ENCODE results near the gene PON1.

Gene PON1

GRCh38 chr7:95317546-95317945 is 6.8 kb downstream of the PON1 start:
- DNase-seq: no peak

GRCh38 chr7:95316588-95316987 is 7.7 kb downstream of the PON1 start:
- DNase-seq: no peak

DNA sequence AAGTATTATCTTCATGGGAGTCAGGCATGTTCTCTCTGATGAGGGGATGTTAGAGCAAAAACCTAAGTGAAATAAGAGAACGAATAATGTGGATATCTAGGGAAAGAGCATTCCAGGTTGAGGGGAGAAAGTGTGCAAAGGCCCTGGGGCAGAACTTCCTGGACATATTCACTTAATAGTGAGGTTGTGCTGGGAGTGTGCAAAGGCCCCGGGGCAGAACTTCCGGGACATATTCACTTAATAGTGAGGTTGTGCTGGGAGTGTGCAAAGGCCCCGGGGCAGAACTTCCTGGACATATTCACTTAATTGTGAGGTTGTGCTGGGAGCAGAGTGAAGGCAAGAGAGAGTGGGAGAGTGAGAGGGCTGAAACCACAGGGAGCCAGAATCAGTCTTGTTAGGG is 11.8 kb downstream of the PON1 start:
- DNase-seq: no peak

GRCh38 chr7:95311389-95311788 is 12.9 kb downstream of the PON1 start:
- no peak for DNase-seq

DNA sequence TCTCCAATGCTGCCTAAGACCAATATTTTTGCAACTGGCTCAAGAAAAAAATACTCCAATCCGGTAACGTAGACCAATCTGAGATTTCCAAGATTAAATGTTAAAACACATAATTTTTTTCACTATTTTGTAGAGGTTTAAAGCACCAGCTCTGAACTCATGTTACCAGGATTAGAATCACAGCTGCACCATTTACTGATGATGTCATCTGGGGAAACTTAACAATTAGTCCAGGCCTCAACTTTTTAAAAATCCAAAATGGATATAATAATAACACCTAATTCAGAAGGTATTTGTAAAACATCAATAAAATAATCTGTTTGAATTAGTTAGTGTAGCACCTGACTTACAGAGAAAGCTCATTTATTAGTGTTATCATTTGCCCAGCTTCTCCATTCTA is 14.4 kb downstream of the PON1 start:
- DNase-seq: no peak

GRCh38 chr7:95304990-95305389 is 19.3 kb downstream of the PON1 start:
- DNase-seq: no peak

DNA sequence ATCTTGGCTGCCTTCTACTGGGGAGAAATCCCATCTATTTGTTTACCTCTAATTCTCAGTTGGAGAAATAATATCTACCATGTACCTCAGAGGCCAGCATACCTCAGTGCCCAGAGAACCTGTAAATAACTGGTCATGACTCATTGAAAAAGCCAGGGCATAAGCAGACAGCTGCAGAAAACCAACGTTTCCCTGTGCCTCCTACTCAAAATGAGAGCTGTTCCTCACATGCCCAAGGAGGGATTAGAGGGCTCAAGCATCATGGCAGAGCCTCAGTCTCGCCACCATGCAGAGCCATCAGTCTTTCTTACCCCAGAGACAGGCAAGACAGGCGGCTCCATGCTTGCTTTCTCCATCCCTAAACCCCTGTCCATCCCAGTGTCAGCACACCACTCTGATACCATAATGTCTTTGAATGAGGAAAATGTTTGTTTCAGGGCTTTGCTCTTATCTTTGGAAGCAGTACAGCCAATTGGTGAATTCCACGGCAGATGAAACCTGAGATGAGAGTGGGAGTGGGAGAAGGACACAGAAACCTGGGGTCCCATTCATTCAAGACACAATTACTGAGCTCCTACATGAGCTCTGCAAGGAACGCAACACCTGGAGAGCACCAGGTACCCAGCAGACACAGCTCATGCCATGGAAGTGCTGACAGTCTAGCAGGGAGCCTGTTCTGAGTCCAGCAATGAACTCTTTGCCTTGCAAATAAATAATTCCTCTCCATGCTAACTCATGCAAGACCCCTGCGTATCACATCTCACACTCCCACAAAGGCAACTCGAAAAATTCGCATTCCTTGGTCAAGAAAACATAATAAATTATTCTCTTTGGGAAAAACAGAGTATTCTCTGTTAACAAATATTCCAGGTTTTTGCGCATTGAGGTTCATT is 21.1 kb downstream of the PON1 start:
- no peak for DNase-seq

- DNase-seq: no peak
These were observed 26.2 kb downstream of the PON1 start for GRCh38 chr7:95298091-95298490.

GRCh38 chr7:95297041-95297440 is 27.3 kb downstream of the PON1 start:
- no peak for DNase-seq

GRCh38 chr7:95296456-95296855 is 27.9 kb downstream of the PON1 start:
- DNase-seq: no peak

GRCh38 chr7:95295397-95295796 is 28.9 kb downstream of the PON1 start:
- no peak for DNase-seq

DNA sequence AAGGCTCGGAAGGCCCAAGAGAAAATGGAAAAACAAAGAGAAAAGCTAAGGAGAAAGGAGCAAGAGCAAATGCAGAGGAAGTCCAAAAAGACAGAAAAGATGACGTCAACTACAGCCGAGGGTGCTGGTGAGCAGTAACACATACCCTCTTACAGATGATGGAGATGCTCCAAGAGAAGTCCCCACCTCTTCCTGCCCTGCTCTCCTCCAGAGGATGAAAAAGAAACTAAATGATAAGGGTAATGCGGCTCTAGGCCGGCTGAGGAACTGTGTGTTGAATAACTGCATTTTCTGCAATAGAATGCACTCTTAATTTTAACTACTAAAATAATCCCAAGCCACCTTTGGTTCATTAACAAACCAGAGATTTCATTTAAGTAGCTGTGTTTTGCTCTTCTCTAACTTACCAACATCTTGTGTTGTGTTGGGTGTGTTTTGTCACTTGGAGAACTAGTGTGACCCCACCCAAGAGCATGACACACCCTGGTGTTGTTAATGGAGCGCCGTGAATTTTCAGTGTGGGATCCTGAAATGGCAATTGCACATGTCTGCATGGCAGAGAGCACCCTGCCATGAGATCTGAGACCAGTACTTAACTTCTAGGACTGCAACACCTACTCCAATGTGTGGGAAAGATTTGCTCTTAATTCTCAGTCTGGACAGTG is 34.0 kb downstream of the PON1 start:
- DNase-seq: no peak

DNA sequence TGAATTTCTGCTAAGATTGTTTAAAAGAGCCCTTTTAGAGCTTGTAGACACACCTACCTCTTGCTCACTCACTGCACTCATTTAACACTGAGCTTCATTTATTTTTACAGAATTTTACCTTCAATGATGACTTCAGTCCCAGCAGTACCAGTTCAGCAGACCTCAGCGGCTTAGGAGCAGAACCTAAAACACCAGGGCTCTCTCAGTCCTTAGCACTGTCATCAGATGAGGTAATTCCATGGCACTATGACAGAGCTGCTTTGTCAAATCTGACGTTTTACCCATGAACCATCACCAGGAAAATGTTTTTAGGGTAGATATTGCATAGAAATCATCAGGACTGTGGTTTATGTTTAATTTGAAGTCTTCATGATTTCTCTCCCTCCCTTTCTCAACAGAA is 38.2 kb downstream of the PON1 start:
- no peak for DNase-seq

GRCh38 chr7:95279417-95279816 is 44.9 kb downstream of the PON1 start:
- DNase-seq: no peak

GRCh38 chr7:95276114-95276513 is 48.2 kb downstream of the PON1 start:
- no peak for DNase-seq

DNA sequence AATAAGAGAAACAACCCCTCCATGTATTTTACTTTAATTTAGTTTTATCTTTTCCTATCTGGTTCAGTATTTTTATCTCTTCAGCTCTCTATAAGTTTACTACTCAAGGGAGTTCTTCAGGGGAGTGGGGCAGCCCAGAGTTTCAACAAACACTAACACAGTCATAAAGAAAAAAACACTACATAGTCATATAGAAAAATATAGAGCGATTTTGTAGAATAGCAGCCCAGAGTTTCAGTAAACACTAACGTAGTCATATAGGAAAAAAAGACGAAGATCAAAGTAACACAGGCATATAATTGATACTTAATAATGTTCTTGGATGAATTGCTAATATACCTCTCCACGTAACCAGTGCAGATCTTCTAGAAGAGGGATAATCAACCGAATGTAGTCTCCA is 54.7 kb downstream of the PON1 start:
- no peak for DNase-seq

- DNase-seq: no peak
These were observed 56.6 kb downstream of the PON1 start for GRCh38 chr7:95267754-95268153.

- DNase-seq: no peak
These were observed 58.7 kb downstream of the PON1 start for GRCh38 chr7:95265634-95266033.

DNA sequence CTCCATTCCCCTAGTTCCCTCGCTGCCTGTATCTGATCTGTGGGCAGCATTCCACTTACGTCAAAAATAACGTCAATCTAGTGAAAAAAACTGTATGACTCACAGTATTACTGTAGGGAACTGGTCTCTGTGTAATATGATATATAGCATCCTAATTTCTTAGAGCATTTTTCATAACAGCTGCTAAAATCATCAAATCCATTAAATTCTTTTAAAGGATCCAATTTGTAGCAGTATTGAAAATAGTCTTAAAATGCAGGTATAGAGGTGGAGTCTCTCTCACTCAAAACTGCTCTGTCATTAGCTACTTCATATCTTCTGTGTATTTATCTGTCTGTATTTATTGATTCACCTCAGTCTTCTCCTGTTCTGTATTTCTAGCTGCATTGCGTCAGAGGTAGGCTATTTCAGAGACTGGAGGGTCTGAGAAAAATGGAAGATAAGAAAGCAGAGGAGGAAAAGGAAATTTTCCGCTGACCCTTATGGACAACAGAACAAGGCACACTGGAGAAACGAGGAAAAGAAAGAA is 59.9 kb downstream of the PON1 start:
- no peak for DNase-seq

GRCh38 chr7:95263785-95264362 is 60.5 kb downstream of the PON1 start:
- no peak for DNase-seq

- DNase-seq: no peak
These were observed 61.5 kb downstream of the PON1 start for GRCh38 chr7:95262875-95263274.

DNA sequence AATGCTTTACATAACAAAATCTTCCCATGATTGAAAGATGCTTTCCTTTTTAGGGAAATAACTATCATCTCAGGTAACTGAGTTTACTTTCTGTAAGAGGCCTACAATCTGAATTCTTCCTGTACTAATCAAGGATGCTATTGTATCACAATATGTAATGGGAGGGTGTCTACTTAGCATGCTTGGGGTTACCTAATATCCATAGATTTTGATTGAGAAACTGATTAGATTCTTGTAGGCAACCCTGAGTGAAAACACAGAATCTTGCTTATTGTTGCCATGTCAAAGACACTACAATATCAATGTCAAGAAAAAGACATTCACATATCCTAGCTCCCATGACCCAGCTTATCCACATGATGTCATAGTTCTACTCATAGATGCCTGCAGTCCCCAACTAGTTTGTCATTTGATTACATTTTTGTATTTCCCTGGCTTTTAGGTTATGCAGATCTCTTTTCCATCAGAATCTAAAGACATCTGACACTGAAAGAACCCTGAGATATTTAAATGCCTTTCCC is 62.4 kb downstream of the PON1 start:
- no peak for DNase-seq

DNA sequence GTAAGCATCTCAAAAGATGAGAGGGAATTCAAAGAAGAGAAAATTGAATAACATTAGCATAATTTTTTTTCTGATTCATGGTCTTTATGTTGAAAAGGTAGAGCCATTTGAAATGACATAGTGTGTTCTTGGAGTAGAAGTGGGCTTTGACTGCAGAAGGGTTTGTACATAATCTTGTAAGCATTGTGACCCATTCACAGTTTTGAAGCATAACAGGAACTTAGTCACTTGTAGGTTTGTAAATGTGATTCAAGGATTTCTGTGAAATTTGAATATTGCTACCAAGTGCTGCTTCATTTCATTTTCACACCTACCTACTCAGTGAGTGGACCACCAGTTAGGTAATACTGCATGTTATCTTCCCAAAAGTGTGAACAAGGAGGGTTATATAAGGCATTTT is 68.6 kb downstream of the PON1 start:
- DNase-seq: no peak

GRCh38 chr7:95253986-95254385 is 70.3 kb downstream of the PON1 start:
- no peak for DNase-seq
